22Rv1 (cell line): ENCODE results near the gene NRG3.

Experiments used
- CTCF ChIP-seq: fragments of 450-650 bp; IDR thresholded peaks from 2 replicates; pipeline ENCODE4 v1.5.1; 2017; ENCODE audit warnings: mild to moderate bottlenecking
- ZFX ChIP-seq: fragments of 450-650 bp; IDR thresholded peaks from 2 replicates; pipeline ENCODE4 v1.6.1; 2017; ENCODE audit warnings: antibody characterized with exemption, borderline replicate concordance

- TF ChIP-seq CTCF, result no peak
- TF ChIP-seq ZFX, result no peak
Observed at GRCh38 chr10:82160307-82160706, 285.3 kb downstream of the NRG3 start.
